K562 (cell line): ENCODE measurements around the gene LILRB3. TPM values are rescaled to one million over a fixed set of nuclear protein-coding genes. Genes with fewer than 3 reads are reported as not detected.
A peak's percentile ranks its signal among the peaks of the same experiment; 100 is the strongest.

Experiments
- E2F3 ChIP-seq: fragments of 250-450 bp; sonication (Bioruptor Pico); IDR thresholded peaks from 2 replicates; pipeline ENCODE4 v1.4.0; 2020; ENCODE audit warnings: mild to moderate bottlenecking
- ETS1 ChIP-seq: conservative IDR thresholded peaks from 2 replicates; pipeline ENCODE4 v1.6.1; 2011; ENCODE audit warnings: low read depth, mild to moderate bottlenecking, low read length; ENCODE audit not compliant: control insufficient read depth
- FOXK2 ChIP-seq, 2 experiments: fragments of 450-650 bp; IDR thresholded peaks in 1 of 2; conservative IDR thresholded peaks in 1 of 2; 2 replicates each; pipeline ENCODE4 v1.6.1; 2016; ENCODE audit warnings: low read depth in 2 of 2, mild to moderate bottlenecking in 1 of 2
- HMBOX1 ChIP-seq: sonication (generic); IDR thresholded peaks from 2 replicates; pipeline ENCODE4 v1.6.1; 2016
- HNRNPL ChIP-seq: fragments of 200-400 bp; formaldehyde crosslinking; IDR thresholded peaks from 2 replicates; pipeline ENCODE4 v1.6.1; 2017; ENCODE audit warnings: low read depth, mild to moderate bottlenecking, low read length
- HNRNPUL1 ChIP-seq: fragments of 200-400 bp; formaldehyde crosslinking; IDR thresholded peaks from 2 replicates; pipeline ENCODE4 v1.6.1; 2017; ENCODE audit warnings: low read length
- MAFK ChIP-seq: IDR thresholded peaks from 2 replicates; pipeline ENCODE4 v1.6.1; 2011; ENCODE audit warnings: low read length, improper control_type of control experiment
- PHB ChIP-seq: fragments of 250-450 bp; sonication (Bioruptor Pico); IDR thresholded peaks from 2 replicates; pipeline ENCODE4 v1.5.0; 2021
- POLR3A ChIP-seq: IDR thresholded peaks from 2 replicates; pipeline ENCODE4 v1.6.1; 2011; ENCODE audit warnings: borderline replicate concordance, mild to moderate bottlenecking, moderate library complexity; ENCODE audit not compliant: insufficient read length, insufficient read depth; ENCODE audit errors: extremely low read depth
- RBM22 ChIP-seq: fragments of 200-400 bp; formaldehyde crosslinking; IDR thresholded peaks from 2 replicates; pipeline ENCODE4 v1.6.1; 2018; ENCODE audit warnings: low read length, low read depth; ENCODE audit not compliant: poor library complexity, severe bottlenecking
- ZBTB12 ChIP-seq: fragments of 250-450 bp; sonication (Bioruptor Pico); IDR thresholded peaks from 2 replicates; pipeline ENCODE4 v1.4.0; 2020
- ZNF175 ChIP-seq: fragments of 200-800 bp; sonication (Bioruptor generic); IDR thresholded peaks from 2 replicates; pipeline ENCODE4 v1.6.1; 2016; ENCODE audit warnings: low read depth, mild to moderate bottlenecking, missing genetic modification characterization, missing compliant biosample characterization
- ZNF3 ChIP-seq: fragments of 250-450 bp; sonication (Bioruptor Pico); IDR thresholded peaks from 2 replicates; pipeline ENCODE4 v1.5.0; 2021; ENCODE audit warnings: mild to moderate bottlenecking, moderate library complexity
- ZNF592 ChIP-seq: fragments of 450-650 bp; IDR thresholded peaks from 2 replicates; pipeline ENCODE4 v1.6.1; 2017; ENCODE audit warnings: antibody characterized with exemption, mild to moderate bottlenecking
- ZNF609 ChIP-seq: sonication (generic); formaldehyde crosslinking; IDR thresholded peaks from 2 replicates; pipeline ENCODE4 v1.8.1; 2023; ENCODE audit warnings: missing genetic modification reagents, mild to moderate bottlenecking, borderline replicate concordance
- polyA plus RNA-seq, 8 experiments: library from polyadenylated mRNA; depleted of rRNA in 4 of 8; stranded (reverse) in 5 of 8; unstranded in 3 of 8; fragments of >200 nt; fragmentation: Nextera tagmentation in 2 of 8; fragmentation: Illumina TruSeq in 1 of 8; extraction: Ambion mirVana in 2 of 8; extraction: Trizol in 1 of 8; gene quantifications; 2 replicates each; pipeline versions ENCODE4 v1.2.1 to v1.2.3, GENCODE V29; 2011 to 2014; ENCODE audit warnings: inconsistent platforms in 1 of 8, missing spikeins in 1 of 8
- total RNA-seq, 7 experiments: library from RNA; depleted of rRNA in 6 of 7; stranded (reverse); fragments of >200 nt in 6 of 7; fragmentation: Illumina TruSeq in 2 of 7; extraction: Trizol in 2 of 7; gene quantifications; 2 replicates each; pipeline versions ENCODE4 v1.2.1 to v1.2.3, GENCODE V29; 2011 to 2021; ENCODE audit warnings: low replicate concordance in 1 of 7

The LILRB3 gene
- total and polyA plus RNA-seq, 9 of the 15 experiments (the other 6 are each of a cell fraction or from before 2014, with no cell fraction given), result 0.01 to 0.09 TPM; not detected in 7

- no peak for TF ChIP-seq HNRNPL
- no peak for TF ChIP-seq E2F3 (CRISPR knock-in tag)
- no peak for TF ChIP-seq HMBOX1
- peak; percentile 74 for TF ChIP-seq ZNF592
- no peak for TF ChIP-seq ZBTB12 (CRISPR knock-in tag)
- no peak for TF ChIP-seq RBM22
- TF ChIP-seq PHB, result no peak
- TF ChIP-seq ZNF175 (CRISPR knock-in tag), result no peak
- TF ChIP-seq ZNF3 (CRISPR knock-in tag), result no peak
- no peak for TF ChIP-seq POLR3A
- no peak for TF ChIP-seq ZNF609 (CRISPR knock-in tag)
- TF ChIP-seq HNRNPUL1, result no peak
- no peak for TF ChIP-seq MAFK
- no peak for TF ChIP-seq FOXK2 (conservative IDR thresholded peaks at IDR 0.05 in 1 of 2, IDR thresholded peaks at IDR 0.05 in 1 of 2; ENCODE audit: low read depth in 2 of 2)
- TF ChIP-seq ETS1, result peak; percentile 96; the same call in 1 of the 2 replicates
These were observed 44.1 kb downstream of the LILRB3 start (continued) for GRCh38 chr19:54178581-54179261.
